HG03025 (cell line): Measurements from ENCODE around the gene NBEAL2.

Experiments
- ATAC-seq: cut with Tn5 transposase; IDR thresholded peaks from one replicate; pipeline ENCODE4 v1.9.1; 2021; ENCODE audit warnings: mild to moderate bottlenecking, moderate library complexity; ENCODE audit not compliant: unreplicated experiment, low FRiP score

NBEAL2 gene

DNA sequence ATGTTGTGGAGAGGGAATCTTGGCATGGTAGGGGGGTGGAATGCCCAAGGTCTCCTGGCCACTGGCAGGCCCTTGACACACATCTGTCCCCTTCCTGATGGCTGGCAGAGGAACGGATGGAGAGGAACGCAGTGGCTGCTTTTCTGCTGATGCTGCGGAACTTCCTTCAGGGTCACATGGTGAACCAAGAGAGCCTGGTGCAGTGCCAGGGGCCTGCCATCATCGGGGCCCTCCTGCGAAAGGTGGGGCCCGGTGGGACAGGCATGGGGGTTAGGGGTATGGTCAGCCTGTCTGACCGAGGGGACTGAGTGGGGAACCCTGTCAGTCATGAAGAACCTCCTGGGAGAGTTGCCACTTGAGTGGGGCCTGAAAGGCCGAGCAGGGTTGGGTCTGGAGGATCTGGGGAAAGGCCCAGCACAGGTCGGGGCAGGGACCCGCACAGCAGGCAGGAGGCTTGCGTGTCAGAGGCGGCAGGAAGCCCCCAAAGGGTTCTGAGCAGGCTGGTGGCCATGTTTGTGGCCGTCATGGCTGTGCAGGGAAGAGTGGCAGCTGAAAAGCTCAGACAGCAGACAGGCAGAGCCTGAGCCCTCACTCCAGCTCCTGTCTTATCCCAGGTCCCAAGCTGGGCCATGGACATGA is 18.1 kb downstream of the NBEAL2 start:
- ATAC-seq = no peak

GRCh38 chr3:46998121-46998851 is 18.8 kb downstream of the NBEAL2 start:
- no peak for ATAC-seq

DNA sequence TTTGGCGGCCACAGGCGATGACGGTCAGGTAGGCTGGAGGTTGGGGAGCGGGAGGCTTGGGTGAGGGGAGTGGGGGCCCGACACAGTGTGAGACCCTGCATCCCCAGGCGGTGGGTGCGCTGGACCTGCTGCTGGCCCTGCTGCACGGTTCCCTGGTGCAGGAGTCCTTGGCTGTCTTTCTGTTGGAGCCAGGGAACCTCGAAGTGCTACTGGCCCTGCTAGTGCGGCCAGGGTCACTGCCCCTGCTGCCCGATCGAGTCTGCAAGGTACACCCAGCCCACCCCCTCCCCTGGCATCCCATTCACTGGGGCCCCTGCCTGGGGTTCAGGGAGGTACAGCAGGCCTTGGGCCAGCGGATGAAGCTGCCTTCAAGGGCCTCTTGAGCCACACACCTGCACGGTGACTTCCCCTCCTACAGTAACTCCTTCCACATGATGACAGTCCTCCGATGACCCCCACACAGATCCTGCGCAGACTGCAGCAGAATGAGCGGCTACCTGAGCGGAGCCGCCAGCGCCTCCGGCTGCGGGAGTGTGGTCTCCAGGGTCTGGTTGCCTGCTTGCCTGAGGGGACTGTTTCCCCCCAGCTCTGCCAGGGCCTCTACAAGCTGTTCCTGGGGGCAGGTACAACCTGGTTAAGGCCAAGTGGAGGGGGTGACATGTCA is 19.5 kb downstream of the NBEAL2 start:
- ATAC-seq = no peak

- no peak for ATAC-seq
These were observed 20.2 kb downstream of the NBEAL2 start for GRCh38 chr3:46999516-47000197.

GRCh38 chr3:47000198-47000815 is 20.8 kb downstream of the NBEAL2 start:
- no peak for ATAC-seq

DNA sequence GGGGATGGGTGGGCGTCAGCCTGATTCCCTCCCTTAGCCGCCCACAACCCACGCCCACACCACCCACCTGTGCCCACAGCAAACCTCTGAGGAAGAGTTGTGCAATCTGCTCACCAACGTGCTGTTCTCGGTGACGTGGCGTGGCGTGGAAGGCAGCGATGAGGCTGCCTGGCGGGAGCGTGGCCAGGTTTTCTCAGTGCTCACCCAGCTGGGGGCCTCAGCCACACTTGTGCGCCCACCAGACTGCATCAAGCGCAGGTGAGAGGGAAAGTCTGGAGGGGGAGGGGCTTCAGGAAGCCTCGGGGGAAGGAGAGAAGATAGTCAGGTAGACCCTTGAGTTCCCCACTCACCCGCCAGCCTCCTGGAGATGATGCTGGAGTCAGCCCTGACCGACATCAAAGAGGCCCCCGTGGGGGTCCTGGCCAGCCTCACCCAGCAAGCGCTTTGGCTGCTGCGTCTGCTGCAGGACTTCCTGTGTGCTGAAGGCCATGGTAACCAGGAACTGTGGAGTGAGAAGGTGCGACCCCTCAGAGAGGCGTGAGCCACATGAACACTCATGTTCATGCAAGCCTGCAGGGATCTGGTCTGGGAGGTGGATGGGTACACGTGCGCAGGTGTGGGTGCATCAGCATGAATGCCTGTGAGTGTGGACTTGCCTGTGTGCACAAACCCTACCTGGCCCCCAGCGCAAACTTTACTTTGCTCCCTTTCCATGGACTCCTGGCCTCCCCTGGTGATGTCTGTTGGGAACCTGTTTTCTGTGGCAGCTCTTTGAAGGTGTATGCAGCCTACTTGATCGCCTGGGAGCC is 21.7 kb downstream of the NBEAL2 start:
- no peak for ATAC-seq

DNA sequence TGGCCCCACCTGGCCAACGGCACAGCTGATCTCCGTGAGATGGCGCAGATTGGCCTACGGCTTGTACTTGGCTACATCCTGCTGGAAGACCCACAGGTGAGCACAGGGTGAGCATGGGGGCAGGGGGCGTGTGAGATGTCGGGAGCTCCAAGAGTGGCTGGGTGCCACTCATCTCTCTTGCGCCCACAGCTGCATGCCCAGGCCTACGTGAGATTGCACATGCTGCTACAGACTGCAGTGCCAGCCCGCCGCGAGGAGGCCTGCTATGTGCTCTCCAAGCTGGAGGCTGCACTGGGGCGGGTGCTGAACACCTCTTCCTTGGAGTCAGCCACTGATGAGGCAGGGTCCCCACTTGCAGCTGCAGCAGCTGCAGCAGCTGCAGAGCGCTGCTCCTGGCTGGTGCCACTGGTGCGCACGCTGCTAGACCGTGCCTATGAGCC is 22.3 kb downstream of the NBEAL2 start:
- no peak for ATAC-seq

DNA sequence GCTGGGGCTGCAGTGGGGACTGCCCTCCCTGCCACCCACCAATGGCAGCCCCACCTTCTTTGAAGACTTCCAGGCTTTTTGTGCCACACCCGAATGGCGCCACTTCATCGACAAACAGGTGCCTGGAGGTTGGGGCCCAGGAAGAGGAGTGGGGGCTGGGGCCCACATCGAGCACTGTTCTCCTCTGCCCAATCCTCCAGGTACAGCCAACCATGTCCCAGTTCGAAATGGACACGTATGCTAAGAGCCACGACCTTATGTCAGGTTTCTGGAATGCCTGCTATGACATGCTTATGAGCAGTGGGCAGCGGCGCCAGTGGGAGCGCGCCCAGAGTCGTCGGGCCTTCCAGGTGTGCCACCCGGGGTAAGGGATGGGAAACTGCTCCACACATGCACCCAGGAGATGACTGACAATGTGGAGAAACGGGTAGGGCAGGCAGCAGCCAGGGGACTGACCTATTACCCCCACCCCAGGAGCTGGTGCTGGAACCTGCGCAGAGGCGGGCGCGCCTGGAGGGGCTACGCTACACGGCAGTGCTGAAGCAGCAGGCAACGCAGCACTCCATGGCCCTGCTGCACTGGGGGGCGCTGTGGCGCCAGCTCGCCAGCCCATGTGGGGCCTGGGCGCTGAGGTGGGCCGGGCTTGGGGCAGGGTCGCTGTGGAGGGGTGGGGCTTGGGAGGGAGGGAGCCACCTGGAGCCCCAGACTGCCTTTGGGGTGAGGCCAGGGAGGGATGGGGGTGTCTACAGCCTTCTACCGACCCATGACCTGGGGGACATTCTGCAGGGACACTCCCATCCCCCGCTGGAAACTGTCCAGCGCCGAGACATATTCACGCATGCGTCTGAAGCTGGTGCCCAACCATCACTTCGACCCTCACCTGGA is 22.9 kb downstream of the NBEAL2 start:
- no peak for ATAC-seq

- no peak for ATAC-seq
These were observed 23.6 kb downstream of the NBEAL2 start for GRCh38 chr3:47003056-47003410.

GRCh38 chr3:47003461-47004368 is 24.2 kb downstream of the NBEAL2 start:
- ATAC-seq = no peak

GRCh38 chr3:47004369-47005211 is 25.1 kb downstream of the NBEAL2 start:
- no peak for ATAC-seq

DNA sequence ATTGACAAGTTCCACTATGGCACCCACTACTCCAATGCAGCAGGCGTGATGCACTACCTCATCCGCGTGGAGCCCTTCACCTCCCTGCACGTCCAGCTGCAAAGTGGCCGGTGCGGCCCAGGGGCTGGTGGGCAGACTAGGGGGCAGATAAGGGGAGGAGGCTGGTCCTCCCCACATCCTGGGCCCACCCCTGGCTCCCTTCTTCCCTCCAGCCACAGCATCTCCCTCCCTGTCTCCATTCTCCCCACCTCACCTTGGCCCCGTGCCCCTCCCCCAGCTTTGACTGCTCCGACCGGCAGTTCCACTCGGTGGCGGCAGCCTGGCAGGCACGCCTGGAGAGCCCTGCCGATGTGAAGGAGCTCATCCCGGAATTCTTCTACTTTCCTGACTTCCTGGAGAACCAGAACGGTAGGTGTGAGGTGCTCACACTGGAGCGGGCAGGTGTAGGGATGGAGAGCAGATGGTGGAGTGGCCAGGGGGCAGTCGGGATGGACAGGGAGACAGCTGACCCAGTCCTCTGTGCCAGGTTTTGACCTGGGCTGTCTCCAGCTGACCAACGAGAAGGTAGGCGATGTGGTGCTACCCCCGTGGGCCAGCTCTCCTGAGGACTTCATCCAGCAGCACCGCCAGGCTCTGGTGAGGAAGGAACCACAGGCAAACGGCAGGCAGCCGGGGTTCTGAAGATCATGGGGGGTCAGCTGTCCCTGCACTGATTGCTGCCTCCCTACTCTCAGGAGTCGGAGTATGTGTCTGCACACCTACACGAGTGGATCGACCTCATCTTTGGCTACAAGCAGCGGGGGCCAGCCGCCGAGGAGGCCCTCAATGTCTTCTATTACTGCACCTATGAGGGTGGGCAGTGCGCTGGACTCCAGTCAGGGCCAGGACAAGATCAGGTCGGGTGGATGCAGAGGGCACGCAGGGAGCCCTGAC is 26.0 kb downstream of the NBEAL2 start:
- ATAC-seq = no peak

GRCh38 chr3:47006145-47006651 is 26.7 kb downstream of the NBEAL2 start:
- no peak for ATAC-seq

DNA sequence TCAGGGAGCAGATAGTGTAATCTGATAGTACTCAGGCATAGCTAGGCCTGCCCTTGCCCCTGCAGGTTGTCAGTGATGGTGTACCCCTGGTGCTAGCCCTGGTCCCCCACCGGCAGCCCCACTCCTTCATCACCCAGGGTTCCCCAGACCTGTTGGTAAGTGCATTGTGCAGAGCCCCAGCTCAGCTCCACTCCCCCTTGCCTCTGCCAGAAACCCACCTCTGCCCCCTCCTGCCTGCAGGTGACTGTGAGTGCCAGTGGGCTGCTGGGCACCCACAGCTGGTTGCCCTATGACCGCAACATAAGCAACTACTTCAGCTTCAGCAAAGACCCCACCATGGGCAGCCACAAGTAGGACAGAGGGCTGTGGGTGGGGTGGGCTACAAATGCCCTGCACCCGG is 27.5 kb downstream of the NBEAL2 start:
- ATAC-seq = no peak

DNA sequence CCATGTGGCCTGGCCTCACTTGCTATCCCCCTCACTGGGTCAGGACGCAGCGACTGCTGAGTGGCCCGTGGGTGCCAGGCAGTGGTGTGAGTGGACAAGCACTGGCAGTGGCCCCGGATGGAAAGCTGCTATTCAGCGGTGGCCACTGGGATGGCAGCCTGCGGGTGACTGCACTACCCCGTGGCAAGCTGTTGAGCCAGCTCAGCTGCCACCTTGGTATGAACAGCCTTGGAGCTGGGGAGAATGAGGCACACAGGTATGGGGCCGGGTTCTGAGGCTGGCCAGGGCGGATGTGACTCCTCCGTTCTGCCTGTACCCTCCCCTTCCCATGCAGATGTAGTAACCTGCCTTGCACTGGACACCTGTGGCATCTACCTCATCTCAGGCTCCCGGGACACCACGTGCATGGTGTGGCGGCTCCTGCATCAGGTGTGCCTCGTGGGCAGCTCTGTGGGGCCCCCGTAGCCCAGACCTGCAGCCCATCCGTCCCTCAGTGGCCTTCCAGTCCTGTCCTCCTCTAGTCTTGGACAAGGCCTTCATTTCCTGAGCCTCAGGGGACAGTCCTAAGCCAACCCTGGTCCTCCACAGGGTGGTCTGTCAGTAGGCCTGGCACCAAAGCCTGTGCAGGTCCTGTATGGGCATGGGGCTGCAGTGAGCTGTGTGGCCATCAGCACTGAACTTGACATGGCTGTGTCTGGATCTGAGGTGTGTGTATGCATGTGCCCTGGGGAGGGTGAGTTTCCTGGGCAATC is 28.2 kb downstream of the NBEAL2 start:
- ATAC-seq = no peak
